ENCODE data around the gene DCTN2.
"Not testable (repeated sequence)": the region's sequence is repeated elsewhere in the genome, so short reads cannot be mapped to it uniquely, and the experiment has no call there.

The DCTN2 gene

DNA sequence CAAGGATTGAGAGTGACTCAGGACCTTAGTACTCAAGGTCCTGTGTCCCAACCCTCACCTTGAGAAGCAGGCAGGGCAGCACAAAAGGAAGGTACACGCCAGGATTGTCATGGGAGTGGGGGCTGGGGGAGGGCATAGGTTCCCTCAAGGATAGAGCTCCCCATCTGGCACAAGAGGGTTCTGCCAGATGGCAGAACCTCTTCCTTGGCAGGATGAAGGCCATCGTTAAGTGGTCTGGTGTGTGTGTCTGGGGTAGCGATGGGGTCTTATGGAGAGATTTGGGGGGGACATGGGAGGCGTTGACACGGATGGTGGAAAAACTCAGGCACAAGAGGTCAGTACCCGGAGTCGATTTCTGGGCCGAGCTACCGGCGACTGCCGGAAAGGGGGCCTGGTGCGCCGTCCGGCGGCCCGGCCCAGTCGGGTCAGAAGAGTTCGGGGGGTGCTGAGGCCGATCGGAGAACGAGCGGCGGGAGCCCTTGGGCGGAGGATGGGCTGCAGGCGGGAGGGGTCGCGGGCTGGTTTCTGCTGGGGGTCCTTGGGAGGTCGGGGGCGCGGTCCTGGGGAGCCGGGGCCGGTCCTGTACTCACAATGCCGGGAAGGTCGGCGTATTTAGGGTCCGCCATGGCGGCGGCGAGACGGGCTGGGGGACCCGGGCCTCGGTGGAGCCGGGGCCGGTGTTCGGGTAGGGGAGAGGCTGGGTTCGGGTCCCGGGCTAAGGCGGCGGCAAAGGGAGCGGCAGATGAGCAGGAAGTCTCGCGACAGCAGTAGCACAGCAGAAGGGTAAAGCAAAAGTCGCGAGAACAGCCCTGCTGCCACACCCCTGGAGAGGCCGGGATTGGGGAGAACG, at the start of gene DCTN2:
Gene DCTN2 (minus strand): TSS at position 755 of the 850 bp plus-strand sequence. CDS start 129 bp downstream, at position 626.
- peak; percentile 88 to 89 for DNase-seq

DNA sequence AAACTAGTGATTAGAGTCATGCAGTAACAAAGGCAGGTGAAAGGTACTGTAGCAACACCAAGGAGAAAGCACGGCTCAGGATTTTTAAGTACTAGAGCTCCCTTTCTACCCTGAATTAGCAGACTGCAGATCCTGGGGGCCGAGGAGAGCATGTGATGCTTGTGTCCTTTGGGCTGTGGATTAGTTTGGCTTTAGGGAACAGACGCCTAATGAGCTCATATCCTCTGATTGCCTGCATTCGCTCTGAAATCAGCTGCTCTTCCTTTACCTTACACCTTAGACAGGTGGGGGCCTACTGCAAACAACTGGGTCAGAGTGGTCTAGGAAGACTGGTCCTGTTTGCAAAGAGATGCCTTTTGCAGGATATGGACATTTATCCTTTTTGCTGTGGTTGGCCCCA, 46.2 kb upstream of the DCTN2 start:
- no peak for DNase-seq

- DNase-seq = no peak
Measured at GRCh38 chr12:57592551-57593165, 45.7 kb upstream of the DCTN2 start.

- no peak for DNase-seq
Measured at GRCh38 chr12:57591782-57592325, 44.9 kb upstream of the DCTN2 start.

- peak; percentile 71 to 76 for DNase-seq
Measured at GRCh38 chr12:57590864-57591781, 44.1 kb upstream of the DCTN2 start, which contains the start of gene PIP4K2C. Gene PIP4K2C, plus strand, starts transcription at chr12:57591192. Its CDS starts 98 bp downstream, at chr12:57591290.

DNA sequence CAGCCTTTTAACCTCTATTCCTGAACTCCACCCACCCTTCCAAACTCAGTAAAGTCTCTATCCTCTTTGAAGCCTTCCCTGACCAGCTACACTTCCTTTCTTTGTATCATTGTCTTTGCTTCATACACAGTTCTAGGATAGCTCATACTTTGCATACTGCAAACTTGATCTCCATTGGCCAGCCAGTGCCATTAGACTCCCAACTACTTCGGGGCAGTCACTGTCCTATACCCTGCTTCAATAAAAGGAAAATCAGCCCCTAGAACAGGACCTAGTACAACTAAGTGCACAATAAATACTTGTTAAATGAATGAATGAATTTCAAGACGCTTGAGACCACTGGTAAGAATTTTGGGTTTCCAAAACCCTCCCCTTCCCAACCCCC, 43.5 kb upstream of the DCTN2 start:
- no peak for DNase-seq

GRCh38 chr12:57588951-57589610, 42.1 kb upstream of the DCTN2 start:
- DNase-seq = not testable (repeated sequence)

GRCh38 chr12:57586832-57587429, 39.9 kb upstream of the DCTN2 start:
- DNase-seq = no peak

GRCh38 chr12:57586128-57586527, 39.1 kb upstream of the DCTN2 start:
- DNase-seq = no peak

DNA sequence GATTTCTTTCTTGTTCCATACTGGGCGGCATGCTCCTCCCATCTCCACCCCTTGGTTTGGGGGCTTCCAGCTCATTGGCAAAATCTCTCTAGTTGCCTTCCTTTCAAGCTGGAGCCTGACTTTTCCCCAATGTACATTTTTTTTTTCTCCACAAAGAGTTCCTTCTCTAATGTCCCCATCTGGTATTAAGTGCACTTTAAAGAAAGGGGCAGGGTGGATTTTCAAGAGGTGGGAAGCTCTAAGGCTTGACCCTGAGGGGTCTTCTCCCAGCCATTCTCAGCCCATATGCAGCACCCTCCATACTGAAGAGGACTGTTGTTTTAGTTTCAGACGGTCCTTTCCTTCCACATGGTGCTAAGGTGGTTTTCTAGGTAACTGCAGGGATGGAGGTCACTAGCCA, 38.2 kb upstream of the DCTN2 start:
- no peak for DNase-seq

GRCh38 chr12:57584690-57585089, 37.7 kb upstream of the DCTN2 start:
- no peak for DNase-seq

- no peak for DNase-seq
Measured at GRCh38 chr12:57584050-57584449, 37.1 kb upstream of the DCTN2 start.

DNA sequence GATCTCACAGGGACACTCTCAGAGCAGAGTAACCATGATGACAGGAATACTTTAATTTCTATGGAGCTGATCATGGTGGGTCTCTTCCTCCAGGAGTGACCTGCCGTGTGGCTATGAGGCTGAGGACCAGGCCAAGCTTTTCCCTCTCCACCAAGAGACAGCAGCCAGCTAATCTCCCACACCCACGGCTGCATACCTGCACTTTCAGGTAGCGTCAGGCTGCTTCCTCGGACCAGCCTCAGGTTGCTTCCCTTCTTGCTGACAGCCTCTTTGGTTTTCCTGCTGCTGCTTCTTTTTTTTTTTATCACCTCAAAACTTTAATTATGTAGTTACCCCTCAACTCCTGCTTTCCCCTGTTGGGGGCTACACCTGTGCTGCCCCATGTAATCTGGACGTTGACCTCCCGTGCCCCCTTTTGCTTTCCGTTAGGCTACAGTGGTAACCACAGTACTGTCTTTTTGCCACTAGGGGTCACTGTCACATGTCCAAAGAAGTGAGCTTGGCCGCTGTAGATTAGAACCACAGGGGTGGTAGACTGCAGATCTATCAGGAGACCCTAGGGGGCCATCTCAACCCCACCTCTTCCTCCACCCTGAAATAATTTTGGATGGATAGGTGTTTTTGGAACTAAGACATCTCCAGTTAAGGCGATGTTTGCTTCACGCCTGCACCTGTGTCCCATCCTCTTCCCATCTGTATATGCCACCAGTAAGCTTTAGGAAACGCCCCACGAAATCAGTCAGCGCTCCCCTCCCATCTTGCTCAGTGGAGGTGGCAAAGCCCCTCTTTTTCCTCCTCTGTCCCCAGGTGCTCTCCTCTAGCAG, 36.2 kb upstream of the DCTN2 start:
- peak; percentile 49 to 65 for DNase-seq

GRCh38 chr12:57582440-57582839, 35.4 kb upstream of the DCTN2 start:
- DNase-seq = no peak

DNA sequence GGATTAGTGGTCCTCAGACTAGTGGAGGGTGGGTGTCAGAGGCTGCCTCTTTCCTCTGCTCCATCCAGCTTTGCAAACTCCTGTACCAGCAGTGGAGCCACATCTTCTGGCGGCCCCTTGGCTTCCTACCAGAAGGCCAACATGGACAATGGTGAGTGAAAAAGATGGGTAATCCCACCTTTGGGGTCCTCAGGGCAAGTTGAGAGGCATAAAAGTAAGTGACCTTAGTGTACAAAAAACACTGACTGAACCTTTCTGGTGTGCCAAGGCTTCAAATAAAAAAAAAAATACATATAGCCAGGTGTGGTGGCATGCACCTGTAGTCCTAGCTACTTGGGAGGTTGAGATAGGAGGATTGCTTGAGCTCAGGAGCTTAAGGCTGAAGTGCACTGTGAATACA, 34.8 kb upstream of the DCTN2 start:
- DNase-seq = no peak

GRCh38 chr12:57580466-57580795, 33.4 kb upstream of the DCTN2 start:
- no peak for DNase-seq

- no peak for DNase-seq
Measured at GRCh38 chr12:57579677-57580465, 32.9 kb upstream of the DCTN2 start.

DNA sequence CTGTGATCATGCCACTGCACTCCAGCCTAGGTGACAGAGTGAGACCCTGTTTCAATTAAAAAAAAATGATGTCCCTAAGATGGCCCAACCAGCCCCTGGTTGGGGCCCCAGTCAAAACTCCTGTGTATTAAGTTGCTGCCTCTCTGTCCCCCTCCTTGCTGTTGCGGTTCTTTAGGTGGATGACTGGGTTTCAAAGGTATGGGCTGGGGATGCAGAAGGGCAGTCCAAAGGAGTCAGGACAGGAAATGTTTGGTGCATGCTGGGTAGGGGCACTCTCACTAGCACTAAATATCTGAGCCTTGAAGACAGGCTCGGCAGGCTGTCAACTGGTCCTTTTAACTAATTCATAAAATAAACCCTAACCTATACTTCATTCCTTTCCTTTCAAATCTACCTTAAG, 32.0 kb upstream of the DCTN2 start:
- DNase-seq = no peak

- no peak for DNase-seq
Measured at GRCh38 chr12:57577981-57578758, 31.2 kb upstream of the DCTN2 start.

Measured in stimulated activated CD4-positive, alpha-beta T cell treated with anti-CD3 and anti-CD28 coated beads, Interleukin-2, amount 100 ng/mL, for 48 hours (primary cell).